ENCODE data around the gene PRSS50. TPM values are rescaled to one million over a fixed set of nuclear protein-coding genes. Genes with fewer than 3 reads are reported as not detected.
"Not testable (repeated sequence)": the region's sequence is repeated elsewhere in the genome, so short reads cannot be mapped to it uniquely, and the experiment has no call there.

Gene PRSS50
- total RNA-seq, 1 donor from 2014 or later, result not detected

- intact Hi-C loops (cut with DNase I), result no loop called here
- no peak overlapping the region for H3K27ac ChIP-seq
- H3K4me3 ChIP-seq, result no peak overlapping the region
- H3K9me3 ChIP-seq, result no peaks in the 10 kb centered on the region
- H3K4me1 ChIP-seq, result no peaks in the 10 kb centered on the region
- no peak for DNase-seq (ENCODE audit: extremely low spot score in 2 of 2)
- H3K36me3 ChIP-seq, result no peaks in the 10 kb centered on the region
- H3K27me3 ChIP-seq, result no peaks in the 10 kb centered on the region
- TF ChIP-seq POLR2AphosphoS5 (IDR thresholded peaks at IDR 0.05; ENCODE audit: insufficient read depth in 1 of 2, low read depth in 1 of 2) (no peak), POLR2A (IDR thresholded peaks at IDR 0.05) (no peak)
- TF ChIP-seq, protein P1, sequence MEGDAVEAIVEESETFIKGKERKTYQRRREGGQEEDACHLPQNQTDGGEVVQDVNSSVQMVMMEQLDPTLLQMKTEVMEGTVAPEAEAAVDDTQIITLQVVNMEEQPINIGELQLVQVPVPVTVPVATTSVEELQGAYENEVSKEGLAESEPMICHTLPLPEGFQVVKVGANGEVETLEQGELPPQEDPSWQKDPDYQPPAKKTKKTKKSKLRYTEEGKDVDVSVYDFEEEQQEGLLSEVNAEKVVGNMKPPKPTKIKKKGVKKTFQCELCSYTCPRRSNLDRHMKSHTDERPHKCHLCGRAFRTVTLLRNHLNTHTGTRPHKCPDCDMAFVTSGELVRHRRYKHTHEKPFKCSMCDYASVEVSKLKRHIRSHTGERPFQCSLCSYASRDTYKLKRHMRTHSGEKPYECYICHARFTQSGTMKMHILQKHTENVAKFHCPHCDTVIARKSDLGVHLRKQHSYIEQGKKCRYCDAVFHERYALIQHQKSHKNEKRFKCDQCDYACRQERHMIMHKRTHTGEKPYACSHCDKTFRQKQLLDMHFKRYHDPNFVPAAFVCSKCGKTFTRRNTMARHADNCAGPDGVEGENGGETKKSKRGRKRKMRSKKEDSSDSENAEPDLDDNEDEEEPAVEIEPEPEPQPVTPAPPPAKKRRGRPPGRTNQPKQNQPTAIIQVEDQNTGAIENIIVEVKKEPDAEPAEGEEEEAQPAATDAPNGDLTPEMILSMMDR (IDR thresholded peaks at IDR 0.05), result no peak
These were observed 29.0 kb upstream of the PRSS50 start for GRCh38 chr3:46746711-46747110.

GRCh38 chr3:46742992-46743585 is 25.4 kb upstream of the PRSS50 start:
- Histone ChIP-seq H3K4me1 (no peaks in the 10 kb centered on the region), H3K27me3 (no peaks in the 10 kb centered on the region), H3K27ac (no peak overlapping the region), H3K9me3 (no peaks in the 10 kb centered on the region), H3K36me3 (no peaks in the 10 kb centered on the region), H3K4me3 (no peak overlapping the region)
- no peak for DNase-seq (ENCODE audit: extremely low spot score in 2 of 2)
- no peak for TF ChIP-seq POLR2AphosphoS5 (IDR thresholded peaks at IDR 0.05; ENCODE audit: insufficient read depth in 1 of 2, low read depth in 1 of 2)
- TF ChIP-seq, protein P1 (IDR thresholded peaks at IDR 0.05), result no peak
- intact Hi-C loops (cut with DNase I), result no loop called here

- H3K4me1 ChIP-seq; H3K27ac ChIP-seq; DNase-seq (ENCODE audit: extremely low spot score in 2 of 2); intact Hi-C loops (cut with DNase I); H3K4me3 ChIP-seq; H3K27me3 ChIP-seq; H3K9me3 ChIP-seq; H3K36me3 ChIP-seq: not testable (repeated sequence)
These were observed 21.9 kb upstream of the PRSS50 start for GRCh38 chr3:46739565-46739964.

GRCh38 chr3:46737329-46737731 is 19.7 kb upstream of the PRSS50 start:
- DNase-seq (ENCODE audit: extremely low spot score in 2 of 2), result peak in 1 of 2 donors; percentile 70
- no peaks in the 10 kb centered on the region for H3K27me3 ChIP-seq
- H3K27ac ChIP-seq, result no peak overlapping the region
- TF ChIP-seq, protein P1 (IDR thresholded peaks at IDR 0.05), result no peak
- TF ChIP-seq POLR2AphosphoS5 (IDR thresholded peaks at IDR 0.05; ENCODE audit: insufficient read depth in 1 of 2, low read depth in 1 of 2) (no peak), POLR2A (IDR thresholded peaks at IDR 0.05) (no peak)
- intact Hi-C loops (cut with DNase I), result no loop called here
- no peaks in the 10 kb centered on the region for H3K4me1 ChIP-seq
- H3K36me3 ChIP-seq, result no peaks in the 10 kb centered on the region
- no peak overlapping the region for H3K4me3 ChIP-seq
- H3K9me3 ChIP-seq, result no peaks in the 10 kb centered on the region

DNA sequence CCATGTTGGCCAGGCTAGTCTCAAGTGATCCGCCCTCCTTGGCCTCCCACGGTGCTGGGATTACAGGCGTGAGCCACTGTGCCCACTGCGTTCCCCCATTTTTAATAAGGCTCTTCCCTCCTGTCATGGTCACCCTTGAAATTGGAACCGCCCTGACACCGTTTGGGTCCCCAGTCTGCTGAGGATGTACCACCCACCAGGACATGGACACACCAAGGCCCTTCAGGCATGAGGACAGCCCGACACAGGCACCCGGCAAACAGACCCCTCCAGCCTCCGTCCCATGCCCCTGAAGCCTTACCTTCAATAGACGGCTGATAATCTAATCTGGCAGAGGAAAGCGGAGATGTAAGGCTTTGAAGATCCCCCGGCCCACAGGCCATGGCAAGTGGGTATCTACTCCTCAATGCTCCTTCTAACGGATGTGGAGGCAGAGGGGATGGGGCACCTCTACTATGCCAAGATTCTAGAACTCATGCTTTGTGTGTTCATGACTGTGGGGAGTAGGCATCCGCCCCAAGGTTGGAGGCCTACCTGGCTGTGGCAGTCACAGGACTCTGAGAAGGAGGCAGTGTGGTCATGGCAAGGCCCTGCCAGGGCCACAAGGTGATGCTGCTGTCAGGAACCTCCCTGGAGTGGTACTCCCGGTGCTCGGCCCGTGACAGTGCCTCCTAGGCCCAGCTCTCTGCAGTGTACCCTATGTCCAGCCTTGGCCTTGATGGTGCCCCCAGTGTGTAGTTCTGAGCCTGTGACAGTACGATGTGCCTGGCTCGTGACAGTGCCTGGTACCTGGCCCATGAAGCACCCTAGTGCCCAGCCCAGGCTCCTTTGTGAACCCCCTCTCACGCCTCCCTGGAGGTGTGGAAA is 18.6 kb upstream of the PRSS50 start:
- DNase-seq (ENCODE audit: extremely low spot score in 2 of 2), result peak in 1 of 2 donors; percentile 28
- H3K27ac ChIP-seq, result no peak overlapping the region
- intact Hi-C loops (cut with DNase I), result no loop called here
- TF ChIP-seq, protein P1 (IDR thresholded peaks at IDR 0.05), result no peak
- TF ChIP-seq POLR2A (IDR thresholded peaks at IDR 0.05), result no peak
- no peak for TF ChIP-seq POLR2AphosphoS5 (IDR thresholded peaks at IDR 0.05; ENCODE audit: insufficient read depth in 1 of 2, low read depth in 1 of 2)
- H3K27me3 ChIP-seq, result no peaks in the 10 kb centered on the region
- no peak overlapping the region for H3K4me3 ChIP-seq
- H3K4me1 ChIP-seq, result no peaks in the 10 kb centered on the region
- no peaks in the 10 kb centered on the region for H3K36me3 ChIP-seq
- no peaks in the 10 kb centered on the region for H3K9me3 ChIP-seq

Data from vagina (tissue), 2 donors.